A549 (cell line): ENCODE results near the gene FAM107B. TPM values are rescaled to one million over a fixed set of nuclear protein-coding genes. Genes with fewer than 3 reads are reported as not detected.
"Not testable (repeated sequence)": the region's sequence is repeated elsewhere in the genome, so short reads cannot be mapped to it uniquely, and the experiment has no call there.

Experiments used
- ATAC-seq, 2 experiments: fragments of 200-7000 bp in 1 of 2; fragments of >200 bp in 1 of 2; cut with Nextera tagmentation in 1 of 2; cut with Tn5 transposase in 1 of 2; 3 replicates each; pipeline versions ENCODE4 v1.8.0 to v1.9.1; 2018 to 2020; ENCODE audit warnings: mild to moderate bottlenecking in 1 of 2, moderate library complexity in 1 of 2
- CTCF ChIA-PET: fragments of 300-600 bp; sonication (Branson Sonifier 250); formaldehyde crosslinking; extraction: SDS; loops from one replicate; lab custom pipeline; 2021; ENCODE audit warnings: antibody characterized with exemption, inconsistent platforms; lab: Yijun Ruan, JAX
- POLR2A ChIA-PET: fragments of 350-600 bp; formaldehyde crosslinking; extraction: SDS; loops from one replicate; lab custom pipeline; 2021; ENCODE audit warnings: antibody characterized with exemption, inconsistent platforms; lab: Yijun Ruan, JAX
- DNase-seq, 2 experiments: peaks; one replicate each; pipeline versions ENCODE4 v3.0.0 to v3.0.0-alpha.2; 2011 to 2016; ENCODE audit warnings: low read depth in 1 of 2, low spot score in 1 of 2
- FAIRE-seq: peaks from 2 replicates; lab custom pipeline; 2011; peaks lifted over from hg19 to GRCh38; lab: Jason Lieb, UNC
- H3K27ac ChIP-seq, 2 experiments: fragments of >200 bp; sonication (Bioruptor Twin); formaldehyde crosslinking; 3 replicates each; pipeline ENCODE4 v1.5.1; 2016 to 2017
- H3K4me1 ChIP-seq: fragments of >200 bp; sonication (Bioruptor Twin); formaldehyde crosslinking; 3 replicates; pipeline ENCODE4 v1.6.1; 2016
- H3K4me2 ChIP-seq: fragments of >200 bp; sonication (Bioruptor Twin); formaldehyde crosslinking; 3 replicates; pipeline ENCODE4 v1.6.1; 2016
- H3K4me3 ChIP-seq: fragments of >200 bp; sonication (Bioruptor Twin); formaldehyde crosslinking; 3 replicates; pipeline ENCODE4 v1.5.1; 2016
- H3K9me3 ChIP-seq: fragments of >200 bp; sonication (Bioruptor Twin); formaldehyde crosslinking; 3 replicates; pipeline ENCODE4 v1.6.1; 2016
- BHLHE40 ChIP-seq: IDR thresholded peaks from 2 replicates; pipeline ENCODE4 v1.6.1; 2012; ENCODE audit warnings: low read depth, low read length, inconsistent platforms
- CHD2 ChIP-seq: fragments of 150-350 bp; IDR thresholded peaks from 2 replicates; pipeline ENCODE4 v1.6.1; 2014; ENCODE audit warnings: low read length; ENCODE audit not compliant: partially characterized antibody
- EHF ChIP-seq: fragments of 250-450 bp; sonication (Bioruptor Pico); IDR thresholded peaks from 2 replicates; pipeline ENCODE4 v1.5.0; 2020; ENCODE audit warnings: mild to moderate bottlenecking
- ELK1 ChIP-seq: fragments of 150-350 bp; IDR thresholded peaks from 2 replicates; pipeline ENCODE4 v1.6.1; 2014; ENCODE audit warnings: low read depth, mild to moderate bottlenecking, low read length
- FOSB ChIP-seq: fragments of 250-450 bp; sonication (Bioruptor Pico); IDR thresholded peaks from 2 replicates; pipeline ENCODE4 v1.5.0; 2020; ENCODE audit warnings: mild to moderate bottlenecking, moderate library complexity
- FOSL2 ChIP-seq, 2 experiments: fragments of 450-650 bp in 1 of 2; fragments of >200 bp in 1 of 2; sonication (Bioruptor Twin) in 1 of 2; formaldehyde crosslinking; IDR thresholded peaks; 2 replicates each; pipeline versions ENCODE4 v1.5.0 to v1.6.1; 2016 to 2020; ENCODE audit warnings: mild to moderate bottlenecking in 1 of 2, moderate library complexity in 1 of 2
- FOXS1 ChIP-seq: fragments of 250-450 bp; sonication (Bioruptor Pico); IDR thresholded peaks from 2 replicates; pipeline ENCODE4 v1.5.0; 2020; ENCODE audit warnings: mild to moderate bottlenecking, moderate library complexity
- GATA3 ChIP-seq: IDR thresholded peaks from 2 replicates; pipeline ENCODE4 v1.6.1; 2012; ENCODE audit warnings: borderline replicate concordance
- HOXB5 ChIP-seq: fragments of 250-450 bp; sonication (Bioruptor Pico); IDR thresholded peaks from 2 replicates; pipeline ENCODE4 v1.5.0; 2020; ENCODE audit warnings: mild to moderate bottlenecking, moderate library complexity
- JUN ChIP-seq, 2 experiments: fragments of >200 bp; sonication (Bioruptor Twin); formaldehyde crosslinking; IDR thresholded peaks; 2 replicates in 1 of 2; 3 replicates in 1 of 2; pipeline ENCODE4 v1.6.1; 2016 to 2017
- JUNB ChIP-seq: fragments of >200 bp; sonication (Bioruptor Twin); formaldehyde crosslinking; IDR thresholded peaks from 2 replicates; pipeline ENCODE4 v1.6.1; 2016
- KDM5A ChIP-seq: fragments of 200-600 bp; sonication (generic); IDR thresholded peaks from 2 replicates; pipeline ENCODE4 v1.6.1; 2016; ENCODE audit warnings: antibody characterized with exemption, mild to moderate bottlenecking
- MAZ ChIP-seq: fragments of 150-350 bp; IDR thresholded peaks from 2 replicates; pipeline ENCODE4 v1.6.1; 2014; ENCODE audit warnings: antibody characterized with exemption, low read depth, low read length, borderline replicate concordance
- NFE2L2 ChIP-seq: fragments of 150-350 bp; conservative IDR thresholded peaks from 2 replicates; pipeline ENCODE4 v1.6.1; 2014; ENCODE audit warnings: low read length
- NR3C1 ChIP-seq: fragments of >200 bp; sonication (Bioruptor Twin); formaldehyde crosslinking; IDR thresholded peaks from 3 replicates; pipeline ENCODE4 v1.6.1; 2017
- PBX3 ChIP-seq: IDR thresholded peaks from 2 replicates; pipeline ENCODE4 v1.6.1; 2012
- PHF8 ChIP-seq: fragments of 200-600 bp; sonication (generic); IDR thresholded peaks from 2 replicates; pipeline ENCODE4 v1.6.1; 2016; ENCODE audit warnings: low read depth, mild to moderate bottlenecking, antibody characterized with exemption, moderate library complexity, borderline replicate concordance
- RAD21 ChIP-seq, 2 experiments: fragments of >200 bp in 1 of 2; sonication (Bioruptor Twin) in 1 of 2; formaldehyde crosslinking in 1 of 2; IDR thresholded peaks in 1 of 2; conservative IDR thresholded peaks in 1 of 2; 2 replicates in 1 of 2; 3 replicates in 1 of 2; pipeline ENCODE4 v1.6.1; 2012 to 2018; ENCODE audit warnings: inconsistent platforms in 1 of 2
- REST ChIP-seq: fragments of 200-600 bp; sonication (generic); IDR thresholded peaks from 2 replicates; pipeline ENCODE4 v1.6.1; 2016; ENCODE audit warnings: antibody characterized with exemption, mild to moderate bottlenecking, moderate library complexity
- RFX5 ChIP-seq: fragments of 450-650 bp; IDR thresholded peaks from 2 replicates; pipeline ENCODE4 v1.7.1; 2014; ENCODE audit warnings: antibody characterized with exemption, mild to moderate bottlenecking, moderate library complexity
- SREBF2 ChIP-seq: fragments of 450-650 bp; IDR thresholded peaks from 2 replicates; pipeline ENCODE4 v1.6.1; 2014; ENCODE audit warnings: mild to moderate bottlenecking, moderate library complexity
- ZFP36 ChIP-seq: fragments of 450-650 bp; IDR thresholded peaks from 2 replicates; pipeline ENCODE4 v1.6.1; 2014; ENCODE audit warnings: borderline replicate concordance; ENCODE audit not compliant: partially characterized antibody
- ZNF302 ChIP-seq: fragments of 250-450 bp; sonication (Bioruptor Pico); IDR thresholded peaks from 2 replicates; pipeline ENCODE4 v1.9.0; 2021; ENCODE audit warnings: inconsistent platforms, mild to moderate bottlenecking, moderate library complexity
- ZSCAN20 ChIP-seq: fragments of 250-450 bp; sonication (Bioruptor Pico); IDR thresholded peaks from 2 replicates; pipeline ENCODE4 v1.8.0; 2022; ENCODE audit warnings: mild to moderate bottlenecking, moderate library complexity
- WGBS: methylation state at CpG from one replicate; pipeline ENCODE4 v1.1.6; 2017; ENCODE audit errors: missing lambda C conversion rate; 5-methylcytosine and 5-hydroxymethylcytosine counted together
- polyA plus RNA-seq, 4 experiments: library from polyadenylated mRNA; depleted of rRNA in 3 of 4; stranded (reverse); fragments of >200 nt; fragmentation: RNase III in 1 of 4; extraction: RNeasy Plus Mini Kit Qiagen cat#74134 plus additional on column Dnase treatment in 1 of 4; gene quantifications; 2 replicates in 3 of 4; 3 replicates in 1 of 4; pipeline ENCODE4 v1.2.3, GENCODE V29; 2011 to 2017
- TF ChIP-seq, protein P1 (sequence below): fragments of 250-450 bp; sonication (Bioruptor Pico); IDR thresholded peaks from 2 replicates; pipeline ENCODE4 v1.5.0; 2020; ENCODE audit warnings: low read depth, mild to moderate bottlenecking, moderate library complexity
- TF ChIP-seq, protein P2 (sequence below): fragments of 250-450 bp; sonication (Bioruptor Pico); IDR thresholded peaks from 2 replicates; pipeline ENCODE4 v1.5.0; 2021; ENCODE audit warnings: mild to moderate bottlenecking, moderate library complexity, borderline replicate concordance
- TF ChIP-seq, protein P3 (sequence below): fragments of >200 bp; sonication (Bioruptor Twin); formaldehyde crosslinking; IDR thresholded peaks from 3 replicates; pipeline ENCODE4 v1.6.1; 2016

The FAM107B gene
- polyA plus RNA-seq, 2 of the 4 experiments (the other 2 are of a cell fraction): 99.9 to 173 TPM

- no peak for TF ChIP-seq ZSCAN20 (CRISPR knock-in tag)
- TF ChIP-seq RAD21 (conservative IDR thresholded peaks at IDR 0.05 in 1 of 2, IDR thresholded peaks at IDR 0.05 in 1 of 2): peak; percentile 56 to 73
- TF ChIP-seq HOXB5 (CRISPR knock-in tag): no peak
- peak; percentile 66 to 70; a peak in 3 of 5 replicates for TF ChIP-seq JUN (IDR thresholded peaks at IDR 0.05)
- no peak for TF ChIP-seq NFE2L2
- no peak for TF ChIP-seq REST
- peak; percentile 71; the same call in 1 of the 2 replicates for TF ChIP-seq GATA3
- TF ChIP-seq FOXS1 (CRISPR knock-in tag): no peak
- TF ChIP-seq, protein P1, sequence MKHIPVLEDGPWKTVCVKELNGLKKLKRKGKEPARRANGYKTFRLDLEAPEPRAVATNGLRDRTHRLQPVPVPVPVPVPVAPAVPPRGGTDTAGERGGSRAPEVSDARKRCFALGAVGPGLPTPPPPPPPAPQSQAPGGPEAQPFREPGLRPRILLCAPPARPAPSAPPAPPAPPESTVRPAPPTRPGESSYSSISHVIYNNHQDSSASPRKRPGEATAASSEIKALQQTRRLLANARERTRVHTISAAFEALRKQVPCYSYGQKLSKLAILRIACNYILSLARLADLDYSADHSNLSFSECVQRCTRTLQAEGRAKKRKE (CRISPR knock-in tag): no peak
- no peak for TF ChIP-seq EHF (CRISPR knock-in tag)
- TF ChIP-seq ELK1: no peak
- TF ChIP-seq, protein P2, sequence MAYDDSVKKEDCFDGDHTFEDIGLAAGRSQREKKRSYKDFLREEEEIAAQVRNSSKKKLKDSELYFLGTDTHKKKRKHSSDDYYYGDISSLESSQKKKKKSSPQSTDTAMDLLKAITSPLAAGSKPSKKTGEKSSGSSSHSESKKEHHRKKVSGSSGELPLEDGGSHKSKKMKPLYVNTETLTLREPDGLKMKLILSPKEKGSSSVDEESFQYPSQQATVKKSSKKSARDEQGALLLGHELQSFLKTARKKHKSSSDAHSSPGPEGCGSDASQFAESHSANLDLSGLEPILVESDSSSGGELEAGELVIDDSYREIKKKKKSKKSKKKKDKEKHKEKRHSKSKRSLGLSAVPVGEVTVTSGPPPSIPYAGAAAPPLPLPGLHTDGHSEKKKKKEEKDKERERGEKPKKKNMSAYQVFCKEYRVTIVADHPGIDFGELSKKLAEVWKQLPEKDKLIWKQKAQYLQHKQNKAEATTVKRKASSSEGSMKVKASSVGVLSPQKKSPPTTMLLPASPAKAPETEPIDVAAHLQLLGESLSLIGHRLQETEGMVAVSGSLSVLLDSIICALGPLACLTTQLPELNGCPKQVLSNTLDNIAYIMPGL (CRISPR knock-in tag): no peak
- TF ChIP-seq RFX5: peak; percentile 78
- no peak for TF ChIP-seq PBX3
- no peak for TF ChIP-seq PHF8
- no peak for TF ChIP-seq MAZ
- no peak for TF ChIP-seq ZNF302 (CRISPR knock-in tag)
- TF ChIP-seq KDM5A: no peak
- peak; percentile 79 for TF ChIP-seq JUNB
- peak; percentile 63 for TF ChIP-seq FOSL2 (IDR thresholded peaks at IDR 0.05)
- peak; percentile 88 for TF ChIP-seq FOSL2 (CRISPR knock-in tag; IDR thresholded peaks at IDR 0.05)
- TF ChIP-seq ZFP36: no peak
- TF ChIP-seq, protein P3, sequence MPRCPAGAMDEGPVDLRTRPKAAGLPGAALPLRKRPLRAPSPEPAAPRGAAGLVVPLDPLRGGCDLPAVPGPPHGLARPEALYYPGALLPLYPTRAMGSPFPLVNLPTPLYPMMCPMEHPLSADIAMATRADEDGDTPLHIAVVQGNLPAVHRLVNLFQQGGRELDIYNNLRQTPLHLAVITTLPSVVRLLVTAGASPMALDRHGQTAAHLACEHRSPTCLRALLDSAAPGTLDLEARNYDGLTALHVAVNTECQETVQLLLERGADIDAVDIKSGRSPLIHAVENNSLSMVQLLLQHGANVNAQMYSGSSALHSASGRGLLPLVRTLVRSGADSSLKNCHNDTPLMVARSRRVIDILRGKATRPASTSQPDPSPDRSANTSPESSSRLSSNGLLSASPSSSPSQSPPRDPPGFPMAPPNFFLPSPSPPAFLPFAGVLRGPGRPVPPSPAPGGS: no peak
- no peak for TF ChIP-seq NR3C1
- no peak for TF ChIP-seq FOSB (CRISPR knock-in tag)
- no peak for TF ChIP-seq CHD2
- no peak for TF ChIP-seq BHLHE40
- no peak for TF ChIP-seq SREBF2
Measured at GRCh38 chr10:14820010-14820774, 45.5 kb upstream of the FAM107B start (continued).

DNA sequence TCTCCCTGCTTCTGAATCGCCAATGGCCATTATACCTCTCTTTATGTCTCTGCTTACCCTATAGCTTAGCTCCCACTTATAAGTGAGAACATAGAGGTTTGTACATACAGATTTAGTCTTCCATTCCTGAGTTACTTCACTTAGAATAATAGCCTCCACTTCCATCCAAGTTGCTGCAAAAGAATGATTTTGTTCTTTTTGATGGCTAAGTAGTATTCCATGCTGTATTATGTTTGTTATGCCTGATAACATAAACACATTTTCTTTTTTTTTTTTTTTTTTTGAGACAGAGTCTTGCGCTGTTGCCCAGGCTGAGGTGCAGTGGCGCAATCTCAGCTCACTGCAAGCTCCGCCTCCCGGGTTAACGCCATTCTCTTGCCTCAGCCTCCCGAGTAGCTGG, 42.0 kb upstream of the FAM107B start:
- not testable (repeated sequence) for ATAC-seq
- CTCF ChIA-PET: interaction anchor here (0.6 to 1.4 kb wide), 3 partner anchors 8 to 58 kb away, joined by 3 to 4 read pairs (median 3); no protein-coding TSS in a partner anchor

More for the DNA sequence above, 42.0 kb upstream of the FAM107B start:
- WGBS: 97% methylated on average over 7 of the region's 7 CpGs
- H3K27ac ChIP-seq: peak overlapping the region in 1 of 2 experiments; percentile 66; a peak in 2 of 6 replicates
- FAIRE-seq, H3K9me3 ChIP-seq, DNase-seq, H3K4me3 ChIP-seq, H3K4me2 ChIP-seq: not testable (repeated sequence)
- H3K4me1 ChIP-seq: peaks cover 35% of the 10 kb centered on the region
- POLR2A ChIA-PET: interaction anchor here (0.7 kb wide), 1 partner anchor 21 kb away, joined by 5 read pairs; the partner anchor contains the start of gene CDNF
